GM19452 (cell line): Measurements from ENCODE around the gene GCSAM.

ENCODE experiments used
- ATAC-seq: cut with Tn5 transposase; IDR thresholded peaks from one replicate; pipeline ENCODE4 v1.9.1; 2021; ENCODE audit not compliant: unreplicated experiment

Gene GCSAM

GRCh38 chr3:112129925-112130637, 3.0 kb downstream of the GCSAM start:
- ATAC-seq: no peak

- peak; percentile 48 for ATAC-seq
Measured at GRCh38 chr3:112128843-112129727, 4.0 kb downstream of the GCSAM start.

- no peak for ATAC-seq
Measured at GRCh38 chr3:112127522-112128494, 5.2 kb downstream of the GCSAM start.

GRCh38 chr3:112126511-112126911, 6.5 kb downstream of the GCSAM start:
- ATAC-seq: no peak

- ATAC-seq: no peak
Measured at GRCh38 chr3:112124907-112125607, 8.0 kb downstream of the GCSAM start.

- no peak for ATAC-seq
Measured at GRCh38 chr3:112123548-112123947, 9.5 kb downstream of the GCSAM start.

- no peak for ATAC-seq
Measured at GRCh38 chr3:112122870-112123269, 10.2 kb downstream of the GCSAM start.

- no peak for ATAC-seq
Measured at GRCh38 chr3:112121577-112122547, 11.2 kb downstream of the GCSAM start.

GRCh38 chr3:112119962-112120836, 12.8 kb downstream of the GCSAM start:
- no peak for ATAC-seq

GRCh38 chr3:112117841-112118571, 15.0 kb downstream of the GCSAM start:
- ATAC-seq: no peak

- ATAC-seq: no peak
Measured at GRCh38 chr3:112117415-112117814, 15.6 kb downstream of the GCSAM start.

- ATAC-seq: no peak
Measured at GRCh38 chr3:112116748-112117186, 16.3 kb downstream of the GCSAM start.

- no peak for ATAC-seq
Measured at GRCh38 chr3:112115806-112116383, 17.2 kb downstream of the GCSAM start.

GRCh38 chr3:112115161-112115739, 17.8 kb downstream of the GCSAM start:
- no peak for ATAC-seq

- no peak for ATAC-seq
Measured at GRCh38 chr3:112114576-112115160, 18.4 kb downstream of the GCSAM start.

- peak; percentile 51 for ATAC-seq
Measured at GRCh38 chr3:112111785-112112402, 21.2 kb downstream of the GCSAM start.
